H9 (cell line): ENCODE data around the gene PARP12. TPM values are rescaled to one million over a fixed set of nuclear protein-coding genes. Genes with fewer than 3 reads are reported as not detected.

Experiments
- DNase-seq: peaks from one replicate; pipeline ENCODE4 v3.0.0-alpha.2; 2017
- H2AFZ ChIP-seq: one replicate; pipeline ENCODE4 v1.6.1; 2013; ENCODE audit warnings: mild to moderate bottlenecking, low read length, control low read depth, moderate library complexity
- H2AK5ac ChIP-seq: 2 replicates; pipeline ENCODE4 v1.6.1; 2013; ENCODE audit warnings: low read length, control low read depth, mixed read lengths; ENCODE audit not compliant: insufficient read length
- H2BK120ac ChIP-seq: one replicate; pipeline ENCODE4 v1.6.1; 2013; ENCODE audit warnings: low read depth, mild to moderate bottlenecking, low read length, control low read depth, inconsistent platforms; ENCODE audit not compliant: poor library complexity, severe bottlenecking
- H2BK12ac ChIP-seq: 2 replicates; pipeline ENCODE4 v1.6.1; 2013; ENCODE audit warnings: low read length, control low read depth, mixed read lengths, low read depth; ENCODE audit not compliant: insufficient read length
- H2BK15ac ChIP-seq: 2 replicates; pipeline ENCODE4 v1.6.1; 2013; ENCODE audit warnings: low read depth, low read length, control low read depth
- H2BK20ac ChIP-seq: one replicate; pipeline ENCODE4 v1.6.1; 2013; ENCODE audit warnings: low read depth, mild to moderate bottlenecking, low read length, control low read depth, inconsistent platforms; ENCODE audit not compliant: poor library complexity, severe bottlenecking
- H2BK5ac ChIP-seq: 2 replicates; pipeline ENCODE4 v1.6.1; 2013; ENCODE audit warnings: low read length, control low read depth, mixed read lengths; ENCODE audit not compliant: insufficient read length
- H3K14ac ChIP-seq: 2 replicates; pipeline ENCODE4 v1.6.1; 2013; ENCODE audit warnings: low read length, control low read depth; ENCODE audit not compliant: insufficient read depth
- H3K18ac ChIP-seq: 2 replicates; pipeline ENCODE4 v1.6.1; 2013; ENCODE audit warnings: low read depth, mild to moderate bottlenecking, mixed read lengths, low read length, control low read depth; ENCODE audit not compliant: insufficient read length
- H3K23ac ChIP-seq: 2 replicates; pipeline ENCODE4 v1.6.1; 2013; ENCODE audit warnings: low read length, control low read depth, mixed read lengths, low read depth; ENCODE audit not compliant: insufficient read length
- H3K23me2 ChIP-seq: 2 replicates; pipeline ENCODE4 v1.6.1; 2013; ENCODE audit warnings: low read depth, mild to moderate bottlenecking, mixed read lengths, low read length, control low read depth; ENCODE audit not compliant: insufficient read length, poor library complexity, severe bottlenecking
- H3K27ac ChIP-seq: 2 replicates; pipeline ENCODE4 v1.5.1; 2013; ENCODE audit warnings: low read length, control low read depth, mixed read lengths, low read depth; ENCODE audit not compliant: insufficient read length
- H3K27me3 ChIP-seq: 2 replicates; pipeline ENCODE4 v1.6.1; 2013; ENCODE audit warnings: low read length, control low read depth, inconsistent platforms; ENCODE audit not compliant: insufficient read depth
- H3K4ac ChIP-seq: 2 replicates; pipeline ENCODE4 v1.6.1; 2013; ENCODE audit warnings: low read depth, mild to moderate bottlenecking, control low read depth, inconsistent platforms, low read length, moderate library complexity
- H3K4me1 ChIP-seq: 2 replicates; pipeline ENCODE4 v1.6.1; 2013; ENCODE audit warnings: low read length, control low read depth, inconsistent platforms; ENCODE audit not compliant: insufficient read depth
- H3K4me2 ChIP-seq: 2 replicates; pipeline ENCODE4 v1.6.1; 2013; ENCODE audit warnings: low read length, control low read depth, mixed read lengths; ENCODE audit not compliant: insufficient read length, insufficient read depth
- H3K56ac ChIP-seq: 2 replicates; pipeline ENCODE4 v1.6.1; 2013; ENCODE audit warnings: low read depth, mild to moderate bottlenecking, mixed read lengths, low read length, control low read depth; ENCODE audit not compliant: insufficient read length
- H3K79me1 ChIP-seq: 2 replicates; pipeline ENCODE4 v1.6.1; 2013; ENCODE audit warnings: low read depth, mild to moderate bottlenecking, moderate library complexity, low read length, control low read depth, inconsistent platforms; ENCODE audit not compliant: insufficient read depth, poor library complexity, severe bottlenecking
- H3K79me2 ChIP-seq: 2 replicates; pipeline ENCODE4 v1.6.1; 2013; ENCODE audit warnings: low read length, control low read depth, inconsistent platforms; ENCODE audit not compliant: insufficient read depth
- H3K9ac ChIP-seq: 2 replicates; pipeline ENCODE4 v1.6.1; 2013; ENCODE audit warnings: low read length, control low read depth, mixed read lengths; ENCODE audit not compliant: insufficient read length; ENCODE audit errors: extremely low read depth
- H3K9me3 ChIP-seq: one replicate; pipeline ENCODE4 v1.6.1; 2013; ENCODE audit warnings: low read depth, low read length, inconsistent platforms; ENCODE audit not compliant: control insufficient read depth
- H3T11ph ChIP-seq: one replicate; pipeline ENCODE4 v1.6.1; 2013; ENCODE audit warnings: mild to moderate bottlenecking, low read length, control low read depth, inconsistent platforms
- H4K20me1 ChIP-seq: one replicate; pipeline ENCODE4 v1.6.1; 2013; ENCODE audit not compliant: control insufficient read depth, insufficient read length, insufficient read depth
- H4K5ac ChIP-seq: 2 replicates; pipeline ENCODE4 v1.6.1; 2013; ENCODE audit warnings: low read depth, mild to moderate bottlenecking, mixed read lengths, low read length, control low read depth; ENCODE audit not compliant: insufficient read length
- H4K8ac ChIP-seq: replicated peaks from 2 replicates; pipeline ENCODE4 v1.6.1; 2013; ENCODE audit warnings: low read length, control low read depth, mixed read lengths, low read depth; ENCODE audit not compliant: insufficient read length
- H4K91ac ChIP-seq: 2 replicates; pipeline ENCODE4 v1.6.1; 2013; ENCODE audit warnings: low read depth, mild to moderate bottlenecking, moderate library complexity, mixed read lengths, low read length, control low read depth; ENCODE audit not compliant: insufficient read length
- H3K27ac Mint-ChIP-seq, 3 experiments: 2 replicates in 2 of 3; 3 replicates in 1 of 3; pipeline ENCODE4 v1.8.0; 2020 to 2021; ENCODE audit warnings: mixed read lengths in 3 of 3, mild to moderate bottlenecking in 1 of 3, moderate library complexity in 1 of 3
- H3K27me3 Mint-ChIP-seq: 2 replicates; pipeline ENCODE4 v1.8.0; 2021; ENCODE audit warnings: low read depth, mild to moderate bottlenecking, moderate library complexity, mixed read lengths
- H3K36me3 Mint-ChIP-seq, 3 experiments: 2 replicates in 2 of 3; 3 replicates in 1 of 3; pipeline ENCODE4 v1.8.0; 2020 to 2021; ENCODE audit warnings: low read depth in 3 of 3, mixed read lengths in 3 of 3; ENCODE audit not compliant: insufficient read depth in 1 of 3
- H3K4me1 Mint-ChIP-seq, 2 experiments: 2 replicates each; pipeline ENCODE4 v1.8.0; 2020; ENCODE audit warnings: mixed read lengths in 2 of 2
- H3K4me3 Mint-ChIP-seq, 2 experiments: 2 replicates in 1 of 2; 3 replicates in 1 of 2; pipeline ENCODE4 v1.8.0; 2020 to 2021; ENCODE audit warnings: mild to moderate bottlenecking in 2 of 2, mixed read lengths in 2 of 2, moderate library complexity in 1 of 2
- H3K9me3 Mint-ChIP-seq, 2 experiments: 2 replicates in 1 of 2; 3 replicates in 1 of 2; pipeline ENCODE4 v1.8.0; 2020; ENCODE audit warnings: mild to moderate bottlenecking in 2 of 2, mixed read lengths in 2 of 2, moderate library complexity in 1 of 2
- WGBS: extraction: QIAGEN DNeasy Blood & Tissue Kit; methylation state at CpG from one replicate; pipeline ENCODE4 v1.1.7; 2013; ENCODE audit warnings: missing lambda C conversion rate, low lambda C conversion rate, mixed read lengths; ENCODE audit not compliant: insufficient read length; ENCODE audit errors: extremely low coverage; 5-methylcytosine and 5-hydroxymethylcytosine counted together
- total RNA-seq: library from RNA; stranded (reverse); gene quantifications from 2 replicates; pipeline ENCODE4 v1.2.1, GENCODE V29; 2021
- TF ChIP-seq, protein P1 (sequence below): fragments of 200-600 bp; sonication (generic); conservative IDR thresholded peaks from 3 replicates; pipeline ENCODE4 v1.8.0; 2021; ENCODE audit warnings: antibody characterized with exemption, mild to moderate bottlenecking

The PARP12 gene
- total RNA-seq, 1 experiment from 2014 or later, result 11.8 TPM

DNA sequence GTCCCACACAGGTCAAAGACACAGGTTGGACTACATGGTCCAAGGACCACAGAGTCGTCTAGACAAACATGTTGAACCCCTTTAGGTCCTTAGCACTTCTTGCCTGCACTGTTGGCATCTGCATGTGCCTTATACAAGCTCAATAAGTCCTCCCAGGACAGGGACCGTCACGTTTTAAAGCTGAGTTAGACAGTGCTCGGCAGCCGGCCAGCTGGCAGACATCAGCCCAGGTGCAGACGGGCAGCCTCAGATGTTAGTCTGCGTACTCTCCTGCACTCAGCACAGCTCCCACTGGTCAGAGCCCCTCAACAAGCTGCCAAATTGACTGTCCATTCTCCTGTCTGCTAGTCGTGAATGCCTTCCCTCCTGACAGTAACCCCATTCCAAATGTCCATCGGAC is 34.9 kb downstream of the PARP12 start:
- Histone ChIP-seq H3K9ac (no peak overlapping the region), H3K27ac (no peak overlapping the region), H3K79me1 (no peaks in the 10 kb centered on the region), H2BK15ac (no peak overlapping the region), H2AFZ (no peak overlapping the region), H3K56ac (no peak overlapping the region), H3K14ac (no peak overlapping the region), H3K4ac (no peak overlapping the region), H3K79me2 (no peaks in the 10 kb centered on the region), H2BK5ac (no peak overlapping the region), H4K5ac (no peak overlapping the region), H4K20me1 (no peaks in the 10 kb centered on the region), H3K23ac (no peak overlapping the region), H3T11ph (no peak overlapping the region), H4K8ac (no peak overlapping the region), H2BK12ac (no peak overlapping the region), H3K4me2 (no peak overlapping the region), H3K9me3 (no peaks in the 10 kb centered on the region), H2AK5ac (no peak overlapping the region), H3K27me3 (no peaks in the 10 kb centered on the region), H4K91ac (no peak overlapping the region), H3K4me1 (no peaks in the 10 kb centered on the region), H2BK20ac (no peak overlapping the region), H2BK120ac (no peak overlapping the region), H3K18ac (no peak overlapping the region), H3K23me2 (no peaks in the 10 kb centered on the region)
- Mint-ChIP-seq H3K27ac (peak overlapping the region in 1 of 3 experiments; percentile 46; a peak in 1 of 7 replicates), H3K9me3 (no peaks in the 10 kb centered on the region), H3K36me3 (peaks cover 0 to 4% (median 0%) of the 10 kb centered on the region in 3 experiments; a peak in 1 of 7 replicates), H3K27me3 (no peaks in the 10 kb centered on the region), H3K4me3 (no peak overlapping the region), H3K4me1 (no peaks in the 10 kb centered on the region)
- TF ChIP-seq, protein P1, sequence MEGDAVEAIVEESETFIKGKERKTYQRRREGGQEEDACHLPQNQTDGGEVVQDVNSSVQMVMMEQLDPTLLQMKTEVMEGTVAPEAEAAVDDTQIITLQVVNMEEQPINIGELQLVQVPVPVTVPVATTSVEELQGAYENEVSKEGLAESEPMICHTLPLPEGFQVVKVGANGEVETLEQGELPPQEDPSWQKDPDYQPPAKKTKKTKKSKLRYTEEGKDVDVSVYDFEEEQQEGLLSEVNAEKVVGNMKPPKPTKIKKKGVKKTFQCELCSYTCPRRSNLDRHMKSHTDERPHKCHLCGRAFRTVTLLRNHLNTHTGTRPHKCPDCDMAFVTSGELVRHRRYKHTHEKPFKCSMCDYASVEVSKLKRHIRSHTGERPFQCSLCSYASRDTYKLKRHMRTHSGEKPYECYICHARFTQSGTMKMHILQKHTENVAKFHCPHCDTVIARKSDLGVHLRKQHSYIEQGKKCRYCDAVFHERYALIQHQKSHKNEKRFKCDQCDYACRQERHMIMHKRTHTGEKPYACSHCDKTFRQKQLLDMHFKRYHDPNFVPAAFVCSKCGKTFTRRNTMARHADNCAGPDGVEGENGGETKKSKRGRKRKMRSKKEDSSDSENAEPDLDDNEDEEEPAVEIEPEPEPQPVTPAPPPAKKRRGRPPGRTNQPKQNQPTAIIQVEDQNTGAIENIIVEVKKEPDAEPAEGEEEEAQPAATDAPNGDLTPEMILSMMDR, result no peak
- WGBS, result no CpG with 5 or more reads among the region's 9 CpGs
- no peak for DNase-seq
